H9 (cell line): ENCODE data around the gene UBP1. TPM values are rescaled to one million over a fixed set of nuclear protein-coding genes. Genes with fewer than 3 reads are reported as not detected.

Experiments used
- DNase-seq: peaks from one replicate; pipeline ENCODE4 v3.0.0-alpha.2; 2017
- H2AFZ ChIP-seq: one replicate; pipeline ENCODE4 v1.6.1; 2013; ENCODE audit warnings: mild to moderate bottlenecking, low read length, control low read depth, moderate library complexity
- H2AK5ac ChIP-seq: 2 replicates; pipeline ENCODE4 v1.6.1; 2013; ENCODE audit warnings: low read length, control low read depth, mixed read lengths; ENCODE audit not compliant: insufficient read length
- H2BK120ac ChIP-seq: one replicate; pipeline ENCODE4 v1.6.1; 2013; ENCODE audit warnings: low read depth, mild to moderate bottlenecking, low read length, control low read depth, inconsistent platforms; ENCODE audit not compliant: poor library complexity, severe bottlenecking
- H2BK12ac ChIP-seq: 2 replicates; pipeline ENCODE4 v1.6.1; 2013; ENCODE audit warnings: low read length, control low read depth, mixed read lengths, low read depth; ENCODE audit not compliant: insufficient read length
- H2BK15ac ChIP-seq: 2 replicates; pipeline ENCODE4 v1.6.1; 2013; ENCODE audit warnings: low read depth, low read length, control low read depth
- H2BK20ac ChIP-seq: one replicate; pipeline ENCODE4 v1.6.1; 2013; ENCODE audit warnings: low read depth, mild to moderate bottlenecking, low read length, control low read depth, inconsistent platforms; ENCODE audit not compliant: poor library complexity, severe bottlenecking
- H2BK5ac ChIP-seq: 2 replicates; pipeline ENCODE4 v1.6.1; 2013; ENCODE audit warnings: low read length, control low read depth, mixed read lengths; ENCODE audit not compliant: insufficient read length
- H3K14ac ChIP-seq: 2 replicates; pipeline ENCODE4 v1.6.1; 2013; ENCODE audit warnings: low read length, control low read depth; ENCODE audit not compliant: insufficient read depth
- H3K18ac ChIP-seq: 2 replicates; pipeline ENCODE4 v1.6.1; 2013; ENCODE audit warnings: low read depth, mild to moderate bottlenecking, mixed read lengths, low read length, control low read depth; ENCODE audit not compliant: insufficient read length
- H3K23ac ChIP-seq: 2 replicates; pipeline ENCODE4 v1.6.1; 2013; ENCODE audit warnings: low read length, control low read depth, mixed read lengths, low read depth; ENCODE audit not compliant: insufficient read length
- H3K23me2 ChIP-seq: 2 replicates; pipeline ENCODE4 v1.6.1; 2013; ENCODE audit warnings: low read depth, mild to moderate bottlenecking, mixed read lengths, low read length, control low read depth; ENCODE audit not compliant: insufficient read length, poor library complexity, severe bottlenecking
- H3K27ac ChIP-seq: 2 replicates; pipeline ENCODE4 v1.5.1; 2013; ENCODE audit warnings: low read length, control low read depth, mixed read lengths, low read depth; ENCODE audit not compliant: insufficient read length
- H3K27me3 ChIP-seq: 2 replicates; pipeline ENCODE4 v1.6.1; 2013; ENCODE audit warnings: low read length, control low read depth, inconsistent platforms; ENCODE audit not compliant: insufficient read depth
- H3K4ac ChIP-seq: 2 replicates; pipeline ENCODE4 v1.6.1; 2013; ENCODE audit warnings: low read depth, mild to moderate bottlenecking, control low read depth, inconsistent platforms, low read length, moderate library complexity
- H3K4me1 ChIP-seq: 2 replicates; pipeline ENCODE4 v1.6.1; 2013; ENCODE audit warnings: low read length, control low read depth, inconsistent platforms; ENCODE audit not compliant: insufficient read depth
- H3K4me2 ChIP-seq: 2 replicates; pipeline ENCODE4 v1.6.1; 2013; ENCODE audit warnings: low read length, control low read depth, mixed read lengths; ENCODE audit not compliant: insufficient read length, insufficient read depth
- H3K56ac ChIP-seq: 2 replicates; pipeline ENCODE4 v1.6.1; 2013; ENCODE audit warnings: low read depth, mild to moderate bottlenecking, mixed read lengths, low read length, control low read depth; ENCODE audit not compliant: insufficient read length
- H3K79me1 ChIP-seq: 2 replicates; pipeline ENCODE4 v1.6.1; 2013; ENCODE audit warnings: low read depth, mild to moderate bottlenecking, moderate library complexity, low read length, control low read depth, inconsistent platforms; ENCODE audit not compliant: insufficient read depth, poor library complexity, severe bottlenecking
- H3K79me2 ChIP-seq: 2 replicates; pipeline ENCODE4 v1.6.1; 2013; ENCODE audit warnings: low read length, control low read depth, inconsistent platforms; ENCODE audit not compliant: insufficient read depth
- H3K9ac ChIP-seq: 2 replicates; pipeline ENCODE4 v1.6.1; 2013; ENCODE audit warnings: low read length, control low read depth, mixed read lengths; ENCODE audit not compliant: insufficient read length; ENCODE audit errors: extremely low read depth
- H3K9me3 ChIP-seq: one replicate; pipeline ENCODE4 v1.6.1; 2013; ENCODE audit warnings: low read depth, low read length, inconsistent platforms; ENCODE audit not compliant: control insufficient read depth
- H3T11ph ChIP-seq: one replicate; pipeline ENCODE4 v1.6.1; 2013; ENCODE audit warnings: mild to moderate bottlenecking, low read length, control low read depth, inconsistent platforms
- H4K20me1 ChIP-seq: one replicate; pipeline ENCODE4 v1.6.1; 2013; ENCODE audit not compliant: control insufficient read depth, insufficient read length, insufficient read depth
- H4K5ac ChIP-seq: 2 replicates; pipeline ENCODE4 v1.6.1; 2013; ENCODE audit warnings: low read depth, mild to moderate bottlenecking, mixed read lengths, low read length, control low read depth; ENCODE audit not compliant: insufficient read length
- H4K8ac ChIP-seq: replicated peaks from 2 replicates; pipeline ENCODE4 v1.6.1; 2013; ENCODE audit warnings: low read length, control low read depth, mixed read lengths, low read depth; ENCODE audit not compliant: insufficient read length
- H4K91ac ChIP-seq: 2 replicates; pipeline ENCODE4 v1.6.1; 2013; ENCODE audit warnings: low read depth, mild to moderate bottlenecking, moderate library complexity, mixed read lengths, low read length, control low read depth; ENCODE audit not compliant: insufficient read length
- H3K27ac Mint-ChIP-seq, 3 experiments: 2 replicates in 2 of 3; 3 replicates in 1 of 3; pipeline ENCODE4 v1.8.0; 2020 to 2021; ENCODE audit warnings: mixed read lengths in 3 of 3, mild to moderate bottlenecking in 1 of 3, moderate library complexity in 1 of 3
- H3K27me3 Mint-ChIP-seq: 2 replicates; pipeline ENCODE4 v1.8.0; 2021; ENCODE audit warnings: low read depth, mild to moderate bottlenecking, moderate library complexity, mixed read lengths
- H3K36me3 Mint-ChIP-seq, 3 experiments: 2 replicates in 2 of 3; 3 replicates in 1 of 3; pipeline ENCODE4 v1.8.0; 2020 to 2021; ENCODE audit warnings: low read depth in 3 of 3, mixed read lengths in 3 of 3; ENCODE audit not compliant: insufficient read depth in 1 of 3
- H3K4me1 Mint-ChIP-seq, 2 experiments: 2 replicates each; pipeline ENCODE4 v1.8.0; 2020; ENCODE audit warnings: mixed read lengths in 2 of 2
- H3K4me3 Mint-ChIP-seq, 2 experiments: 2 replicates in 1 of 2; 3 replicates in 1 of 2; pipeline ENCODE4 v1.8.0; 2020 to 2021; ENCODE audit warnings: mild to moderate bottlenecking in 2 of 2, mixed read lengths in 2 of 2, moderate library complexity in 1 of 2
- H3K9me3 Mint-ChIP-seq, 2 experiments: 2 replicates in 1 of 2; 3 replicates in 1 of 2; pipeline ENCODE4 v1.8.0; 2020; ENCODE audit warnings: mild to moderate bottlenecking in 2 of 2, mixed read lengths in 2 of 2, moderate library complexity in 1 of 2
- CTCF ChIP-seq: fragments of 200-600 bp; sonication (generic); conservative IDR thresholded peaks from 3 replicates; pipeline ENCODE4 v1.8.0; 2021; ENCODE audit warnings: antibody characterized with exemption, mild to moderate bottlenecking
- WGBS: extraction: QIAGEN DNeasy Blood & Tissue Kit; methylation state at CpG from one replicate; pipeline ENCODE4 v1.1.7; 2013; ENCODE audit warnings: missing lambda C conversion rate, low lambda C conversion rate, mixed read lengths; ENCODE audit not compliant: insufficient read length; ENCODE audit errors: extremely low coverage; 5-methylcytosine and 5-hydroxymethylcytosine counted together
- total RNA-seq: library from RNA; stranded (reverse); gene quantifications from 2 replicates; pipeline ENCODE4 v1.2.1, GENCODE V29; 2021

The UBP1 gene
- total RNA-seq, 1 experiment from 2014 or later = 103 TPM

DNA sequence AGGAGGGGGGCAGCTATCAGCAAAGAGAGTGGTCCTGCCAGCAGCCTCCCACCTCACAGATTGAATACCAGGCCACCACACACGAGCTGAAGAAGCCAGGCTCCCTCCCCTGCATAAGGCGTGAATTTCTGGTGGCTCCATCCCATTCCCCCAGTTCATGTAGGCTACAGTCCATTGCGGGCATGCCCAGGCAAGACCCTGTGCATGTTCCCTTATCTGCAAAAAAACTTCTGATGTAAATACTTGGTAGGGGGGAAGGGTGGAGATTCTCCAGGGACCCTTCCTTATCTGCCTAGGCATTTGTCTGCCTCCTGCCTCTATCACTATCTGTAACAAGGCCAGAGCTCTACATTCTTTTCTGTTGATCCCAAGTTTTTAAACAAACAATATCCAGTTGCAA, 27.6 kb upstream of the UBP1 start:
- Histone ChIP-seq H3K79me1 (no peaks in the 10 kb centered on the region), H3K9me3 (peaks cover 7% of the 10 kb centered on the region), H3K9ac (no peak overlapping the region), H3K14ac (no peak overlapping the region), H4K8ac (no peak overlapping the region), H2BK5ac (no peak overlapping the region), H3K4ac (no peak overlapping the region), H2BK12ac (no peak overlapping the region), H3K23me2 (no peaks in the 10 kb centered on the region), H2AK5ac (no peak overlapping the region), H3K18ac (no peak overlapping the region), H3K27ac (no peak overlapping the region), H3T11ph (no peak overlapping the region), H2AFZ (no peak overlapping the region), H3K27me3 (no peaks in the 10 kb centered on the region), H4K91ac (no peak overlapping the region), H4K20me1 (no peaks in the 10 kb centered on the region), H3K23ac (no peak overlapping the region), H3K79me2 (no peaks in the 10 kb centered on the region), H2BK120ac (no peak overlapping the region), H3K56ac (no peak overlapping the region), H3K4me2 (no peak overlapping the region), H2BK15ac (no peak overlapping the region), H4K5ac (no peak overlapping the region), H3K4me1 (no peaks in the 10 kb centered on the region), H2BK20ac (no peak overlapping the region)
- TF ChIP-seq CTCF = no peak
- DNase-seq = peak; percentile 48
- H3K27me3 Mint-ChIP-seq = no peaks in the 10 kb centered on the region
- H3K36me3 Mint-ChIP-seq = peaks cover 11 to 35% (median 29%) of the 10 kb centered on the region in 3 experiments; a peak in 5 of 7 replicates
- no peak overlapping the region for H3K4me3 Mint-ChIP-seq
- H3K9me3 Mint-ChIP-seq = peaks cover 16 to 21% of the 10 kb centered on the region in 2 experiments
- peak overlapping the region in 1 of 3 experiments; percentile 77; a peak in 1 of 7 replicates for H3K27ac Mint-ChIP-seq
- H3K4me1 Mint-ChIP-seq = peaks cover 15 to 19% of the 10 kb centered on the region in 2 experiments
- WGBS = no CpG with 5 or more reads among the region's 3 CpGs
